Erythroblast (primary cell): ENCODE data around the gene PIGR.

Experiments
- DNase-seq, 2 experiments: peaks; one replicate each; lab custom pipeline; 2025; lab: John Stamatoyannopoulos, UW
- GATA1 ChIP-seq: IDR thresholded peaks from 2 replicates; pipeline ENCODE4 v1.6.1; 2011; ENCODE audit warnings: low read depth, mild to moderate bottlenecking, control low read depth, low read length, moderate library complexity
- POLR2A ChIP-seq: IDR thresholded peaks from 2 replicates; pipeline ENCODE4 v1.6.1; 2011; ENCODE audit warnings: mild to moderate bottlenecking, low read length

Gene PIGR

DNA sequence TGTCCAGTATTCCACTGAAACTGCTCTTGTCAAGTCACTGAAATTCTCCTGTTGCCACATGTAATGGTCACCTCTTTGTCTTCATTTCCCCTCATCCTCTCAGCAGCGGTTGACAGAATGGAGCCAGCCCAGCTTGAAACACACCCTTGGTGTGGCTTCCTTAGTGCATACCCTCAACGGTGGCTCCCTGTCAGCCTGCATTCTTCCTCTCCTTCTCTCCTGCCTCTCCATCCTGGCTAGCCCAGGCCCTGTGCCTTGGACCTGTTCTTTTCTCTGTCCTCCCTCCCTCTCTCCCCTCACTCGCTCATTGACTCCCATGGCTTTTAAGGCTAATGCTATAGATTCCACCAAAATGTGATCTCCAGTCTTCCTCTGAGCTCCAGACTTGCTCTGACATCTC, 28.2 kb downstream of the PIGR start:
- TF ChIP-seq GATA1 (no peak), POLR2A (no peak)
- no peak for DNase-seq

DNA sequence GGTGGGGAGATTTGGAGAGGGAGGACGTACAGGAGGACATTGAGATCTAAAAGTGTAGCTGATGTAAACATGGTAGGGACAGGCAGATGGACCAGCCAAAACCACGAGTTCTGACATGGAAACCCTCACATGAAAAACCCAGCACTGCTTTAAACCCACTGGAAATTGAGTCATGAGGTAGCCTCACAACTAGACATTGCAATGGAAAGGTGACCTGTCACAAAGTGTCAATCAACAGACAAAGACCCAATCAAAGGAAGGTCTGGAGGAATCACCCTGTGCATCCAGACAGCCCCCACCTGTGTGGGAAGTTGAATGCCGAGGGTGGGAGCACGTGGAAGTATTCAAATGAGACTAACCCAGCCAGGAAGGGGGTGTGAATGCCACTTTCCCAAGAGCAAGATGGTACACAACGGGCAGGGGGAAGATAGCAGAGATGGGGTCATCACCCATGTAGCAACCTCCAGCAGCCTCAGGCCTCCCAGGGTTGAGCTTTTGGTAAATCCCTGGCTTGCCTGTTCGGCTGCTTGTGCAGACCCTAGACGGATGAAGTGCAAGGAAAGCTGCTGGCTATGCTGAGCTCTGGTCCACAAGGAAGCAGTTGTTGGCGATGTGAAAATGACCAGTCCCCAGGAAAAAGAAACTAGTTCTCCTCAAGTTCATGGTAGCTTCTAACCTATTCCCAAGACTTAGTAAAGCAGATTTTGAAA, 30.1 kb downstream of the PIGR start:
- TF ChIP-seq POLR2A (no peak), GATA1 (no peak)
- no peak for DNase-seq

DNA sequence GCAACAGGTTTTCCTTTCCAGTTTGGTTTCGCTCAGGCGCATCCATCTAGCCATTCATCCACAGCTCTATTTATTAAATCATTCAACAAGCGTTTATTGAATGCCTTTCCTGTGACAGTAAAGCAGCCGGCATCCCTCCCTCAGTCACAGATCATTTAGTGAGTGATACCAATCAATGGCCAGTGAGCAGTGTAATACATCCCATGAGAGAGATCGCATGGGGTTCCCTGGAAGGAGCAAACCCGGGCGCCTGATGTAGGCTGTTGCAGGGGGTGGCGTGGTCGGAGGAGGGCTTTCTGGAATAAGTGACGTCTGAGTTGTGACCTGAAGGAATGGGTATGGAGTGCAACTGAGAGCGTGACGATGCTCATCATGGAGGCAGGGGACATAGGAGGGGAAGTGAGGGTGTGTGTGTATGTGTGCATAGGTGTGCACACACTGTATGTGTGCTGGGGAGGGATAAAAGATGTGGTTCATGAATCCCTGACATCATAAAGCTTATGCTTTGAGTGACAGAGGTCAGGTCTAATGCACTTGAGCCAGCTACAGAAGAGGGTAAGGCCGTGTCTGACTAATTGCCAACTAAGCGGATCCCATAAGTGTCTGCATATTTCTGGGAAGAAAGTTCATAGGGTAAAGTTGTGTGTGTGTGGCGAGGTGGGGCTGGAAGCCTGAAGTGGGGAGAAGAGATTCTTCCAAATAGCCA, 31.1 kb downstream of the PIGR start:
- no peak for TF ChIP-seq GATA1

DNA sequence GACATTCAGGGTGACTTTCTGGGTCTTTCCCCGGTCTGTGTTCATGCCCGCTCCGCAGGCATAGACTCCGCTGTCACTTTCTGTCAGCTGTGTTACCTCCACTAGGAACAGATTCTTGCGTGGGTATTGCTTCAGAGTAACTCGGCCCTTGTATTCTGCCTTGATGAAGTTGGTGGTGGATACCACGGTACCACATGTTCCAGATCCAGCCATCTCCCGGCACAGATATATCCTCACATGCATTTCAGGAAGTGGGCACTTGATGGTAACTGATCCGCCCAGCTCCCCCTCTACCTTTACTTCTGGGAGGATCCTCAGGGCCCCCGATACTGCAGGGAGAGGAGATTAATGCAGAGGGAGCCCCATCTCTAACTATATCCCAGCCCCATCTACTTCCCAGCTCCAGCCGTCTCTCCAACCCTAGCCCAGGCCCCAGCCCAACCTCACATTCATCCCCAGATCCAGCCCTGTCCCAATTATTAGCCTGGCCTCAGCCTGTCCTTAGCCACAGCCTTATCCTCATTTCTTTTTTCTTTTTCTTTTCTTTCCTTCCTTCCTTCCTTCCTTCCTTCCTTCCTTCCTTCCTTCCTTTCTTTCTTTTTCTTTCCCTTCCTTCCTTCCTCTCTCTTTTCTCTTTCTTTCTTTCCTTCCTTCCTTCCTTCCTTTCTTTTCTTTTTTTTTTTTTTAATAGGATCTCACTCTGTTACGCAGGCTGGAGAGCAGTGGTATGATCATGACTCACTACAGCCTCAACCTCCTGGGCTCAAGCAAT, 32.3 kb downstream of the PIGR start:
- TF ChIP-seq GATA1 (no peak), POLR2A (no peak)
- no peak for DNase-seq

More for the DNA sequence above, 31.1 kb downstream of the PIGR start:
- no peak for DNase-seq

DNA sequence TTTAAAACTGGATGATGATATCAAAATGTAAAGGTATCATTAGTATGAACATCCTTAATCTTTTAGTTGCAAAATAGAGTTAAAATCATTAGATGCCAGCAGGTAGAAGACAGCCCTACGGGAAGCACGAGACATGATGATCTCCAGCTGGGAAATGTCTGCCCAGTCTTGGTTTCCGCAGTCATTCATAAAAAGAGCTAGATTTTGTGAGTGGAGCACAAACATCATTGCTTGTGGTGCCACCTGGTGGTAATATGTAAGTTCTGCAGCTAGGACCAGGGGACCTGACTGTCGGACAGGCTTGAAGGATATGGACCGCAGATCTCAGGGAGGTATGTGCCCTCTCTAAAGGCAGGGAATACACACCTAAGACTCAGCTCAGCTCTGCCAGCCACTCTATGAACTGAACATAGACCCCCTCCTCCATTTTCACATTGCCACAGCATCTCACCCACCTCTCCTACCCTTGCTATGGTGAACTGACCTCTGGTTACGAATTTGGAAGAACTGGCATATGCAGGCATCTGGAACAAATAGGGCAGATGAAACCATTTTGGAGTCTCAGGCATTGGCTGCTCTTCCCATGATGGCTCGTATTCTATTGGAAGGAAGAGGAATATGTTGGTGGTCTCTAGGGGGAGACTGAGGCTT, 33.7 kb downstream of the PIGR start:
- TF ChIP-seq GATA1 (no peak), POLR2A (no peak)
- DNase-seq, result peak; percentile 71 to 83

DNA sequence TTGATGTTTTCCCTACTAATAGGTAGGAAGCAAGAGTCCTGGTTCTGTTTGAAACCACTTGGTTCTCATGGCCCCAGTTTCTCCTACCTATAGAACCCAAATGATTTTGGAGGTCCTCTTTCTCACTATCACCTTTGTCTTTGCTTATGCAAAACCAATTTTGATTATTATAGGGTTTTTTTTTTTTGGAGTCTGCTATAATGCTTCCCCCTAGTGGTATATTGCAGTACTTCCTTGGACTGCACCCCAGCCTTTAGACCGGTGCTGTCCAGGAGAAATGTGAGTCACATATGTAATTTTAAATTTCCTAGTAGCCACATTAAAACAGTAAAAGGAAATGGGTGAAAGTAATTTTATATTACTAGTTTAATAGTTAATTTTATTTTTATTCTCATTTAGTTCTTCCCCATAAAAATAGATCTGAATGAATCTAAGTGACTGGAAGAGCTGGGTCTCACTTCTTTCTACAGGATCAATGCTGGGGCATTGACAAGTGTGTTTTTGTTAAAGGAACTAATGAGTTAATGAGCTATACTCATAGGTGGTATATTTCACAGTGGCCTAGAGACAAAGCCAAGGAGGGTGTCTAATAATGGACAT, 35.1 kb downstream of the PIGR start:
- TF ChIP-seq GATA1 (no peak), POLR2A (no peak)
- peak; percentile 48 to 70 for DNase-seq

DNA sequence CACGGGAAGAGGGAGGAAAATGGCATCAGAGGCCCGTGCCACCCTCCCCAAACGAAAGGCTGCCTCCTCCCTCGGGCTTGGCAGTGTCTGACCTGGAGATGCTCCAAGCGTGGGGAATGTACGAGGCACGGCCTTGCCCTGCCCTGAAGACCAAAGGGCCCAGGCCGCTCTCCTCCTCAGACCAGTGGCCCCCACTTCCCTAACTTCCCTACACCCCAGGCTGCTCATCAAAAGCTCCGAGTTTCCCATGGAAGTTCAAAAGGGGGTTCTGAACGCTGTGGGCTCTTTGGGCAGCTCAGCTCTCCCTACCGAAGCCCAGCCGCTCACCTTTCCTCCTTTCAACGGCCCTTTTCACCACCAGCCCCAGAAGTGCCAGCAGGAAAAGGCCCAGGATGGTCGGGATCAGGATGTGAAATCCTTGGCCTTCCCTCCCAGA, 36.4 kb downstream of the PIGR start:
- TF ChIP-seq POLR2A (no peak), GATA1 (no peak)
- no peak for DNase-seq

DNA sequence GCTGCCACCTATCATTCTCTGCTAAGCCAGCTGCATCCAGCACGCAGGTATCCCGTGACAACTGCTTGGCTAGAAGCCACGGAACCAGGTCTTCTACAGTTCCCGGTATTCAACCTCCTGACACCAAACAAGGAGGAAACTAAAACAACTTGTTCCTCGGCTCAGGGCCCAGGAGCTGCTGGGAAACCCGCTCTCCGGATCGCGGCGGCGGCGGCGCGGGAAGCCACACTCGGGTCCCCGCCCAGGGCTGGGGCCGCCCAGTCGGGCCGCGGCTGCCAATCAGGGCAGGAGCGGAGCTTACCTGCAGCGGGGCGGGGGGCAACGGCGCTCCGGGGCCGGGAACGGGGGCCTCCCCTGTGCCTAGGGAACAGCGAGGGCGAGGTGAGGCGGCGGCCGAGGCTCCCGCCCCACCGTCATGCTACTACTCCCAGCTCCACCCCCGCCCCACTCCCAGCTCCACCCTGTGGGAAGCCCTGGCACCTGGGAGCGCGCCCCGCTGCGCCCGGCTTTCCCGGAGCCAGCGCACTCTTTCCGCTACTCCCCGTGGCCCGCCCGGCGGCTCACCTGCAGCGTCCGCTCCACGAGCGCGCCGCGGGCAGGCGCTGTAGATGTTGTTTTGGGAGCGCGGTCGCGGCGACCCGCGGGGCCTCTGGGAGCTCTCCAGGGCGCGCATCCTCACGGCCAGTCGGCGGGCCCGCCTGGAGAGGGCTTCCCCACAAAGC, 36.9 kb downstream of the PIGR start:
- DNase-seq, result no peak
- TF ChIP-seq POLR2A (no peak), GATA1 (no peak)

DNA sequence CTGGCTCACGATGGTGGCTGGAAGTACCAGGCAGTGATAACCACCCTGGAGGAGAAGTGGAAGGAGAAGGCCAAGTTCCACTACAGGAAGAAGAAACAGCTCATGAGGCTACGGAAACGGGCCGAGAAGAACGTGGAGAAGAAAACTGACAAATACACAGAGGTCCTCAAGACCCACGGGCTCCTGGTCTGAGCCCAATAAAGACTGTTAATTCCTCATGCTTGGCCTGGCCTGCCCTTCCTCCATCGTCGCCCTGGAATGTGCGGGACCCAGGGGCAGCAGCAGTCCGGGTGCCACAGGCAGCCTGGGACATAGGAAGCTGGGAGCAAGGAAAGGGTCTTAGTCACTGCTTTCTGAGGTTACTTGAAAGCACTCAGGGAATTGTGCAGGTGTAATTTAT, 38.2 kb downstream of the PIGR start:
- no peak for TF ChIP-seq GATA1
- TF ChIP-seq POLR2A, result no peak
- no peak for DNase-seq

DNA sequence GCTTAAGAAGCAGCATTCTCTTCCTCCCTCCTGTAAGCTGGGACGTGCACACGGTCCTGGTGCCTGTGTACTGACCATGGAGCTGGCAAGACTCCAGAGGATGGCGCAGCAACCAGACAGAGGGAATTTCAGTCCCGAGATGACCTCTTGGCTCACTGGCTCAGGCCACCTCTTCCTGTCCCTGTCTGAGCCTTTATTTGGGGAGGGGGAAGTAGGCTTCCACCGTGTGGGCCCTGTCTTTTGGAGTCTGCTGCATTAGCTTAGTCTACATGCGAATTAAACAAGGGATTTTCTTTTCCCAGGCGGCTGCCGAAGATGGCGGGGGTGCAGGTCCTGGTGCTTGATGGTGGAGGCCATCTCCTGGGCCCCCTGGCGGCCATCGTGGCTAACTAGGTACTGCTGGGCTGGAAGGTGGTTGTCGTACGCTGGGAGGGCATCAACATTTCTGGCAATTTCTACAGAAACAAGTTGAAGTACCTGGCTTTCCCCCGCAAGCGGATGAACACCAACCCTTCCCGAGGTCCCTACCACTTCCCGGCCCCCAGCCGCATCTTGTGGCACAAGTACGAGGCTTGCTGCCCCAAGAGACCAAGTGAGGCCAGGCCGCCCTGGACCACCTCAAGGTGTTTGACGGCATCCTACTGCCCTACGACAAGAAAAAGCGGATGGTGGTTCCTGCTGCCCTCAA, 38.8 kb downstream of the PIGR start:
- DNase-seq, result peak; percentile 18 to 20
- TF ChIP-seq GATA1 (no peak), POLR2A (no peak)

DNA sequence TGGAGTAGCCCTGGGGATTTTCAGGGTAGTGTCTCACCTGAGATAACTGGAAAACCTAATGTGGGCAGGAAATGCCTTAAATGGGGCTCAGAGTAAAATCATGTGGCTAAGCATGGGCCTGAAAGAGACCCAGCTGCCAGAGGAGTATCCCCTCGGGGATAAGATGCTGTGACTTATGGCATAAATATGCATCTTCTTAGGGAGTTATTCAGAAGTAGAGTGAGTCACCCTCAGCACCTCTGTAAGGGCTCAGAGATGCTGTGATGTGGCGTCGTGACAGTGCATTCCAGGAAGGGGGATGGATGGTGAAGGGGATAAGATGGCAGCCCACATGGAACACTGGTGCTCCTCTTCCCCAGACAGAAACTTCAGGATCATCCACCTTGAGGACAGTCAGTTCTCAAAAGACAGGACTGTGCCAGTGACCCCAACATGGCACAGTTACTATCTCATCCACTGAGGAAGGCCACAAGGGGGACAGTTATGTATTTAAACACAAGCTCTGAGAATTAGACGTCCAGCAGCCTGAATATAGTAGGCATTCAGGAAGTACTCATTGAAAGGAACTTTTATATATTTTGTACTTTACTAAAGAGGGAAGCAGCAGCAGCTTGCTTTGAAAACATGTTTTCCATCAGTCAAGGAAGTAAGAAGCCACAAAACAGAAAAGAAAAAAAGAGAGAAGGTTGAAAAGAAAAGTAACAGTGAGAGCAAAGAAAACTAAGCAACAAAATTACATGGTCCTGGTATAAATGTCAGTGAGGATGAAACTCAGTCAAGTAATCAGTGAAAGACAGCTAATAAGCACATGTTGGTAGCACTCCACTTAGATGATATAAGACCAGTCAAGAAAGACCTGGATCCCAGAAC, 40.7 kb downstream of the PIGR start:
- DNase-seq, result no peak
- no peak for TF ChIP-seq GATA1
- no peak for TF ChIP-seq POLR2A

DNA sequence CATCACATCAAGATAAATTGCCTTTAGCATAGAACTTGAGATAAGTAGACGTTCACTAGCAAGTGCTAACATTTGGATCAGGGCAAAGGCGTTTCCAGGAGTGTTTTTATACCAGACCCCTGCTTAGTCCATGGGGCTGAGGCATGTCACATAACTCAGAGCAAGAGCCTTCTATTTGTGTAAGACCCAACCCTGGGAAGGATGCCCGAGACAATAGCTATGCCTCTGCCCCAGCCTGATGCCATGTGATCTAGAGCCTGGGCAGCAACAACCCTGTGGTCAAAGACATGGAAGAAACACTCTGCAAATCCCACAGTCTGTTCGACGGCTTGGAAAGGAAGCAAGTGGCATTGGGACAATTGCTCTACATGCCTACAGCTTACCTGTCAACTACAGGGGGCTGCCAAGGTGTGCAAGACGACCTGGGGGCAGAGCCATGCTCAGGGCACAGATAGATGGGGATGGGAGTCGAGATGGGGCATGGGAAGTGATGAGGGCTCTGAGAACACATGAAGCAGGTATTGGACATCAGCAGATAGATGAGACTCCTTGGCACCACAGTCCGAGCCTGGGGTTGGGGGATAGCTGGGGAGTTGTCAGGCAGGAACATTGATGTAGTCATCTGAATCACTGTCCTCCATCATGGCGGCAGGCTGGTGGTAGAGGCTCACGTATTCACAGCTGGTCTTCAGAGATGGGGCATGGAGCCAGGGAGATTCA, 41.7 kb downstream of the PIGR start:
- TF ChIP-seq GATA1, result no peak
- TF ChIP-seq POLR2A, result no peak
- no peak for DNase-seq
